GM19193 (cell line): Measurements from ENCODE around the gene TMEM165.

ENCODE experiments used
- POLR2A ChIP-seq: IDR thresholded peaks from 4 replicates; pipeline ENCODE4 v1.6.1; 2011; ENCODE audit not compliant: insufficient read depth, insufficient read length; ENCODE audit errors: extremely low read depth

Gene TMEM165

GRCh38 chr4:55468724-55469123 lies 73.0 kb downstream of the TMEM165 start:
- no peak for TF ChIP-seq POLR2A

GRCh38 chr4:55469979-55470378 lies 74.2 kb downstream of the TMEM165 start:
- TF ChIP-seq POLR2A = no peak
